Colonic mucosa (tissue), 4 donors: ENCODE results near the gene MAGEA4. TPM values are rescaled to one million over a fixed set of nuclear protein-coding genes. Genes with fewer than 3 reads are reported as not detected.

ENCODE experiments used
- DNase-seq: peaks from one replicate; pipeline ENCODE4 v3.0.0-alpha.2; 2020
- H3K27ac ChIP-seq: fragments of 200-600 bp; one replicate; pipeline ENCODE4 v1.8.0; 2021
- H3K27me3 ChIP-seq: fragments of 200-600 bp; one replicate; pipeline ENCODE4 v1.8.0; 2021
- H3K36me3 ChIP-seq: fragments of 200-600 bp; one replicate; pipeline ENCODE4 v1.8.0; 2021
- H3K4me1 ChIP-seq: fragments of 200-600 bp; one replicate; pipeline ENCODE4 v1.8.0; 2021; ENCODE audit warnings: mild to moderate bottlenecking
- H3K4me3 ChIP-seq: fragments of 200-600 bp; one replicate; pipeline ENCODE4 v1.8.0; 2021
- H3K9ac ChIP-seq, 2 donors: one replicate each; pipeline ENCODE4 v1.7.0; 2013; ENCODE audit warnings: control low read depth in 2 of 2, low read depth in 2 of 2, low read length in 2 of 2
- H3K9me3 ChIP-seq: fragments of 200-600 bp; one replicate; pipeline ENCODE4 v1.8.0; 2021
- CTCF ChIP-seq: fragments of 200-600 bp; IDR thresholded peaks from one replicate; pipeline ENCODE4 v1.8.0; 2022; ENCODE audit warnings: antibody characterized with exemption, mild to moderate bottlenecking
- intact Hi-C: fragments of 100-400 bp; cut with DNase I; formaldehyde crosslinking; loops from one replicate; pipeline ENCODE4 v1.14.1; 2022
- total RNA-seq, 2 donors: library from RNA; stranded (reverse); fragmentation: NEBNext Ultra II Directional in 1 of 2; extraction: Animal tissue kit (Norgen Biotek cat#: 25700) in 1 of 2; gene quantifications; one replicate each; pipeline ENCODE4 v1.2.1, GENCODE V29; 2021
- donor health status: healthy.
- donor health status: DM: no; HTN: no; CAD: no.
- donor health status: DM: no; HTN: no; CAD: no.

Gene MAGEA4
- total RNA-seq, 2 donors from 2014 or later: not detected

DNA sequence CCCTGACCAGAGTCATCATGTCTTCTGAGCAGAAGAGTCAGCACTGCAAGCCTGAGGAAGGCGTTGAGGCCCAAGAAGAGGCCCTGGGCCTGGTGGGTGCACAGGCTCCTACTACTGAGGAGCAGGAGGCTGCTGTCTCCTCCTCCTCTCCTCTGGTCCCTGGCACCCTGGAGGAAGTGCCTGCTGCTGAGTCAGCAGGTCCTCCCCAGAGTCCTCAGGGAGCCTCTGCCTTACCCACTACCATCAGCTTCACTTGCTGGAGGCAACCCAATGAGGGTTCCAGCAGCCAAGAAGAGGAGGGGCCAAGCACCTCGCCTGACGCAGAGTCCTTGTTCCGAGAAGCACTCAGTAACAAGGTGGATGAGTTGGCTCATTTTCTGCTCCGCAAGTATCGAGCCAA is 11.0 kb downstream of the MAGEA4 start:
- H3K9ac ChIP-seq: no peak overlapping the region
- no peaks in the 10 kb centered on the region for H3K4me1 ChIP-seq
- no peak for TF ChIP-seq CTCF
- DNase-seq: no peak
- no peaks in the 10 kb centered on the region for H3K9me3 ChIP-seq
- H3K27me3 ChIP-seq: no peaks in the 10 kb centered on the region
- intact Hi-C loops: no loop called here
- no peaks in the 10 kb centered on the region for H3K36me3 ChIP-seq
- no peak overlapping the region for H3K27ac ChIP-seq
- no peak overlapping the region for H3K4me3 ChIP-seq

DNA sequence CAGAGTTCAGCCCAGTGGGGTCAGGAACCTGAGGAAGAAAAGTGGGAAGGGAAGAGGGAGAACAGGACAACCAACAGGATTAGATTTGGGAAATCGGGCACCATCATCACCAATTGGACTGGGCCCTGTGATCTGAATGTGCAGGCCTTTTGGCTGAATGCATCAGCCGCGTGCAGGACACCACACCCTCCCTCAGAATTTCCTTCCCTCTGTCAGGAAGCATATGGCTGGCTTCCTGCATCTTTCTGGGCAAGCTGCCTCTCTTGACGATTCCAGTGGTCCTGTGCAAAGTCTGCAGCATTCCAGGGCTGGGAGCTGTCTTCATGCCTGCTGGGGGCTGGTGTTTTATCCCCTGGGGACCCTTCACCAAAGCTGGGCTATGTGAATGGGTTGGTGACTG is 16.4 kb downstream of the MAGEA4 start:
- Histone ChIP-seq H3K27me3 (no peaks in the 10 kb centered on the region), H3K4me3 (no peak overlapping the region), H3K9me3 (no peaks in the 10 kb centered on the region), H3K27ac (no peak overlapping the region), H3K4me1 (no peaks in the 10 kb centered on the region), H3K9ac (no peak overlapping the region), H3K36me3 (no peaks in the 10 kb centered on the region)
- intact Hi-C loops: no loop called here
- DNase-seq: no peak
- no peak for TF ChIP-seq CTCF

- Histone ChIP-seq H3K4me3 (no peak overlapping the region), H3K27ac (no peak overlapping the region), H3K27me3 (no peaks in the 10 kb centered on the region), H3K4me1 (no peaks in the 10 kb centered on the region), H3K9me3 (no peaks in the 10 kb centered on the region), H3K9ac (no peak overlapping the region), H3K36me3 (no peaks in the 10 kb centered on the region)
- DNase-seq: no peak
- TF ChIP-seq CTCF: no peak
- intact Hi-C loops: no loop called here
Measured at GRCh38 chrX:151935358-151935757, 22.7 kb downstream of the MAGEA4 start.

DNA sequence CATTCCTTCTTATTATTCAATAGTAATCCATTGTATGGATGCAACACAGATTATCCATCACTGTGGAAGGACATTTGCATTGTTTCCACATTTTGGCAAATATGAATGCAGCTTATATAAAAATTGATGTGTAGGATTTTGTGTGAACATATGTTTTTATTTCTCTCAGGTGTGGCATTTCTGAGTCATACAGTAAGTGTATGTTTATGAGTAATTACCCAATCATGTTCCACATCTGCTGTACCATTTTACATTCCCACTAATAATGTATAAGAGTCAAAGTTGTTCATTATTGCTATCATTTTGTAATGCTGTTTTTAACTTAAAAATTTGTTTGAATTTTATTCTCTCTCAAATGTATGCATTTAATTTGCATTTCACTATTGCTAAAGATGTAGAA is 25.5 kb downstream of the MAGEA4 start:
- H3K4me1 ChIP-seq: no peaks in the 10 kb centered on the region
- H3K27ac ChIP-seq: no peak overlapping the region
- no peak overlapping the region for H3K9ac ChIP-seq
- no peaks in the 10 kb centered on the region for H3K27me3 ChIP-seq
- H3K9me3 ChIP-seq: no peaks in the 10 kb centered on the region
- no peaks in the 10 kb centered on the region for H3K36me3 ChIP-seq
- no peak overlapping the region for H3K4me3 ChIP-seq
- no peak for DNase-seq
- TF ChIP-seq CTCF: no peak
- intact Hi-C loops: no loop called here

DNA sequence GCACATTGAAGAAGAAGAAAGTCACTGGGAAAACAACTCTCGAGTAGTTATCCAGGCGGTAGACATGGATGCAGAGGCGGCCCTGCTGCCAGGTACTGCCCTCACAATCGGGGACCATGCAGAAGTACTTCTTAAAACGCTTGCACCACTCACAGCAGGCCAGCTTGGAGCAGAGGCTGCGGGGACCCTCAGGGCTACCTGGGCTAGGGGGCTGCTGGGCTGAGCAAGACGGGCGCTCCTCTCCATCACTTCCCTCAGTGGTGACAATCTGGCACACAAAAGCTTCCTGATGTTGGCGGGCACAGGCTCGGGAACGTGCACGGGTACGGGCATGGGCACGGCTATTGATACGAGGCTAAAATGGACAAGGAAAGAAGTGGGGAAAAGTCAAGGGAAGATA is 42.0 kb downstream of the MAGEA4 start:
- TF ChIP-seq CTCF: no peak
- H3K36me3 ChIP-seq: no peaks in the 10 kb centered on the region

GRCh38 chrX:151958101-151958500 is 45.4 kb downstream of the MAGEA4 start:
- intact Hi-C loops: no loop called here
- no peak for DNase-seq
- H3K36me3 ChIP-seq: no peaks in the 10 kb centered on the region
- no peaks in the 10 kb centered on the region for H3K27me3 ChIP-seq
- H3K9ac ChIP-seq: no peak overlapping the region
- no peak overlapping the region for H3K4me3 ChIP-seq
- no peaks in the 10 kb centered on the region for H3K9me3 ChIP-seq
- no peaks in the 10 kb centered on the region for H3K4me1 ChIP-seq
- H3K27ac ChIP-seq: no peak overlapping the region
- TF ChIP-seq CTCF: no peak

More for the DNA sequence above, 42.0 kb downstream of the MAGEA4 start:
- Histone ChIP-seq H3K9me3 (no peaks in the 10 kb centered on the region), H3K27ac (no peak overlapping the region), H3K9ac (no peak overlapping the region), H3K4me1 (no peaks in the 10 kb centered on the region), H3K27me3 (no peaks in the 10 kb centered on the region), H3K4me3 (no peak overlapping the region)
- no peak for DNase-seq
- intact Hi-C loops: no loop called here
